ENCODE data around the gene MRGPRX2.

The MRGPRX2 gene

GRCh38 chr11:19039409-19039808, 21.1 kb downstream of the MRGPRX2 start:
- no peak overlapping the region for H3K4me3 ChIP-seq (ENCODE audit: low read depth, low read length)
- DNase-seq (ENCODE audit: low read depth), result no peak
- TF ChIP-seq CTCF (IDR thresholded peaks at IDR 0.05; ENCODE audit: low read depth, low read length, missing control alignments), result no peak

- DNase-seq (ENCODE audit: low read depth), result no peak
- no peak overlapping the region for H3K4me3 ChIP-seq (ENCODE audit: low read depth, low read length)
- TF ChIP-seq CTCF (IDR thresholded peaks at IDR 0.05; ENCODE audit: low read depth, low read length, missing control alignments), result no peak
Observed at GRCh38 chr11:19032990-19033389, 27.5 kb downstream of the MRGPRX2 start.

GRCh38 chr11:19027829-19028595, 32.5 kb downstream of the MRGPRX2 start:
- DNase-seq (ENCODE audit: low read depth), result no peak
- TF ChIP-seq CTCF (IDR thresholded peaks at IDR 0.05; ENCODE audit: low read depth, low read length, missing control alignments), result no peak
- H3K4me3 ChIP-seq (ENCODE audit: low read depth, low read length), result no peak overlapping the region

GRCh38 chr11:19026862-19027261, 33.7 kb downstream of the MRGPRX2 start:
- DNase-seq (ENCODE audit: low read depth), result no peak
- H3K4me3 ChIP-seq (ENCODE audit: low read depth, low read length), result no peak overlapping the region
- TF ChIP-seq CTCF (IDR thresholded peaks at IDR 0.05; ENCODE audit: low read depth, low read length, missing control alignments), result no peak

- no peak for DNase-seq (ENCODE audit: low read depth)
- H3K4me3 ChIP-seq (ENCODE audit: low read depth, low read length), result no peak overlapping the region
- no peak for TF ChIP-seq CTCF (IDR thresholded peaks at IDR 0.05; ENCODE audit: low read depth, low read length, missing control alignments)
Observed at GRCh38 chr11:19025481-19026406, 34.8 kb downstream of the MRGPRX2 start.

- no peak overlapping the region for H3K4me3 ChIP-seq (ENCODE audit: low read depth, low read length)
- no peak for TF ChIP-seq CTCF (IDR thresholded peaks at IDR 0.05; ENCODE audit: low read depth, low read length, missing control alignments)
- DNase-seq (ENCODE audit: low read depth), result no peak
Observed at GRCh38 chr11:19020831-19021230, 39.7 kb downstream of the MRGPRX2 start.
